Thyroid gland (tissue), 4 donors: ENCODE measurements around the gene PLEKHB2.

Source experiments
- POLR2A ChIP-seq, 2 donors: fragments of 450-650 bp; IDR thresholded peaks; one replicate each; pipeline ENCODE4 v1.6.1; 2017; ENCODE audit warnings: antibody characterized with exemption in 2 of 2, mild to moderate bottlenecking in 2 of 2, moderate library complexity in 1 of 2
- TF ChIP-seq, protein P1 (sequence below), 6 experiments: fragments of 200-600 bp in 3 of 6; fragments of 450-650 bp in 3 of 6; sonication (generic) in 3 of 6; IDR thresholded peaks; one replicate each; pipeline ENCODE4 v1.5.1; 2016 to 2019; ENCODE audit warnings: antibody characterized with exemption in 6 of 6, mild to moderate bottlenecking in 2 of 6, inconsistent platforms in 1 of 6, moderate library complexity in 1 of 6

DNA sequence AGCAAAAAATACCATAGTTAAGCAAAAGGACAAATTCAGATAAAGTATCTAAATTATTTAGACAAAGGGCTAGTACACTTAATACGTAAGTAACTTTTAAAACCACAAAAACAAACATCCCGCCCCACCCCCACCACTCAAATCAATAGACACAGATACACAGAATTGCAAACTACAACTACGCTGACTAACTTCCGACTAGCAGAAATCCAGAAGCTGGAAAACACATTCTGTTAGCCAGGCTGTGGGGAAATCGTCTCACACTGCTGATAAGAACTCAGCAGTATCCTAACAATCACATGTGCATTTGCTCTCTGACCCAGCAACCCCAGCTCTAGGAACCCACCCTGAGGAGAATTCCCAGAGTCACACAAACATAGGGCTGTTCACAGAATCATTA, 28.4 kb upstream of the PLEKHB2 start:
- TF ChIP-seq, protein P1, sequence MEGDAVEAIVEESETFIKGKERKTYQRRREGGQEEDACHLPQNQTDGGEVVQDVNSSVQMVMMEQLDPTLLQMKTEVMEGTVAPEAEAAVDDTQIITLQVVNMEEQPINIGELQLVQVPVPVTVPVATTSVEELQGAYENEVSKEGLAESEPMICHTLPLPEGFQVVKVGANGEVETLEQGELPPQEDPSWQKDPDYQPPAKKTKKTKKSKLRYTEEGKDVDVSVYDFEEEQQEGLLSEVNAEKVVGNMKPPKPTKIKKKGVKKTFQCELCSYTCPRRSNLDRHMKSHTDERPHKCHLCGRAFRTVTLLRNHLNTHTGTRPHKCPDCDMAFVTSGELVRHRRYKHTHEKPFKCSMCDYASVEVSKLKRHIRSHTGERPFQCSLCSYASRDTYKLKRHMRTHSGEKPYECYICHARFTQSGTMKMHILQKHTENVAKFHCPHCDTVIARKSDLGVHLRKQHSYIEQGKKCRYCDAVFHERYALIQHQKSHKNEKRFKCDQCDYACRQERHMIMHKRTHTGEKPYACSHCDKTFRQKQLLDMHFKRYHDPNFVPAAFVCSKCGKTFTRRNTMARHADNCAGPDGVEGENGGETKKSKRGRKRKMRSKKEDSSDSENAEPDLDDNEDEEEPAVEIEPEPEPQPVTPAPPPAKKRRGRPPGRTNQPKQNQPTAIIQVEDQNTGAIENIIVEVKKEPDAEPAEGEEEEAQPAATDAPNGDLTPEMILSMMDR (IDR thresholded peaks at IDR 0.05): no peak
- no peak for TF ChIP-seq POLR2A (IDR thresholded peaks at IDR 0.05)
